Adrenal gland (tissue), 5 donors: ENCODE measurements around the gene PLEKHA6.

Experiments
- POLR2A ChIP-seq, 2 donors: fragments of 450-650 bp; IDR thresholded peaks; one replicate each; pipeline ENCODE4 v1.6.1; 2017; ENCODE audit warnings: antibody characterized with exemption in 2 of 2, mild to moderate bottlenecking in 2 of 2, moderate library complexity in 1 of 2
- TF ChIP-seq, protein P1 (sequence below), 6 experiments: fragments of 450-650 bp in 4 of 6; fragments of 200-600 bp in 2 of 6; sonication (generic) in 1 of 6; IDR thresholded peaks; 1 replicate in 5 of 6; 2 replicates in 1 of 6; pipeline versions ENCODE4 v1.5.1 to v1.8.0; 2016 to 2021; ENCODE audit warnings: antibody characterized with exemption in 6 of 6, mild to moderate bottlenecking in 2 of 6, moderate library complexity in 1 of 6
- donor health status: DM: no; HTN: no; CAD: no.

DNA sequence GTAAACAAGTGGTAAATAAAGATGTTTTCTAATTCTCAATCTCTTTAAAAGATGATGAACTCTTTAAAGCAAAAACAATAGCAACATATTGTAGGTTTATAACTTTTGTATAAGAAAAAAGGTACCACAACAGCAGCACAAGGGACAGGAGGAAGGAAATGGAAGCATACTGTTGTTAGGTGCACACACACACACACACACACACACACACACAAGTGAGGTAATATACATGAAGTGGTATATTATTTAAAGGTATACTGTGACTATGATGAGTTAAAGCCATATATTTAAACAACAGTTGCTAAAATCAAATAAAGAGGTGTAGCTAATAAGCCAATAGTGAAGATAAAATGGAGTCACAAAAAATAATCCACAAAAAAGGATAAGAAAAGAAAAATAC lies 31.9 kb upstream of the PLEKHA6 start:
- TF ChIP-seq, protein P1, sequence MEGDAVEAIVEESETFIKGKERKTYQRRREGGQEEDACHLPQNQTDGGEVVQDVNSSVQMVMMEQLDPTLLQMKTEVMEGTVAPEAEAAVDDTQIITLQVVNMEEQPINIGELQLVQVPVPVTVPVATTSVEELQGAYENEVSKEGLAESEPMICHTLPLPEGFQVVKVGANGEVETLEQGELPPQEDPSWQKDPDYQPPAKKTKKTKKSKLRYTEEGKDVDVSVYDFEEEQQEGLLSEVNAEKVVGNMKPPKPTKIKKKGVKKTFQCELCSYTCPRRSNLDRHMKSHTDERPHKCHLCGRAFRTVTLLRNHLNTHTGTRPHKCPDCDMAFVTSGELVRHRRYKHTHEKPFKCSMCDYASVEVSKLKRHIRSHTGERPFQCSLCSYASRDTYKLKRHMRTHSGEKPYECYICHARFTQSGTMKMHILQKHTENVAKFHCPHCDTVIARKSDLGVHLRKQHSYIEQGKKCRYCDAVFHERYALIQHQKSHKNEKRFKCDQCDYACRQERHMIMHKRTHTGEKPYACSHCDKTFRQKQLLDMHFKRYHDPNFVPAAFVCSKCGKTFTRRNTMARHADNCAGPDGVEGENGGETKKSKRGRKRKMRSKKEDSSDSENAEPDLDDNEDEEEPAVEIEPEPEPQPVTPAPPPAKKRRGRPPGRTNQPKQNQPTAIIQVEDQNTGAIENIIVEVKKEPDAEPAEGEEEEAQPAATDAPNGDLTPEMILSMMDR (IDR thresholded peaks at IDR 0.05): no peak
- TF ChIP-seq POLR2A (IDR thresholded peaks at IDR 0.05): no peak
